AG04449 (cell line): Measurements from ENCODE around the gene SETD1B.

ENCODE experiments used
- CTCF ChIA-PET: fragments of 350-600 bp; formaldehyde crosslinking; extraction: SDS; loops from one replicate; lab custom pipeline; 2021; ENCODE audit warnings: antibody characterized with exemption; lab: Yijun Ruan, JAX
- POLR2A ChIA-PET: fragments of 400-600, 350-600 bp; formaldehyde crosslinking; extraction: SDS; loops from one replicate; lab custom pipeline; 2020; ENCODE audit warnings: antibody characterized with exemption, inconsistent platforms; lab: Yijun Ruan, JAX
- DNase-seq: peaks from one replicate; pipeline ENCODE4 v3.0.0-alpha.2; 2010; ENCODE audit warnings: low read depth, low spot score
- H3K4me3 ChIP-seq: 2 replicates; pipeline ENCODE4 v1.5.1; 2011; ENCODE audit warnings: low read depth, mild to moderate bottlenecking, control low read depth, low read length
- CTCF ChIP-seq: IDR thresholded peaks from one replicate; pipeline ENCODE4 v1.5.1; 2011; ENCODE audit warnings: mild to moderate bottlenecking, moderate library complexity, low read length, control low read depth, inconsistent platforms; ENCODE audit not compliant: insufficient read depth; ENCODE audit errors: missing control alignments

SETD1B gene

GRCh38 chr12:121765573-121765972 lies 38.2 kb upstream of the SETD1B start:
- DNase-seq: no peak
- no peak overlapping the region for H3K4me3 ChIP-seq
- no peak for TF ChIP-seq CTCF
- ChIA-PET POLR2A (interaction anchor here (0.5 kb wide), 1 partner anchor 433 kb away, joined by 3 read pairs; no protein-coding TSS in a partner anchor), CTCF (interaction anchor here (0.6 to 5.0 kb wide), 6 partner anchors 9 to 213 kb away, joined by 3 to 34 read pairs (median 10); partner anchors contain the start of gene RHOF)

- TF ChIP-seq CTCF: no peak
- no peak overlapping the region for H3K4me3 ChIP-seq
- ChIA-PET CTCF (interaction anchor here (0.6 to 5.0 kb wide), 8 partner anchors 8 to 214 kb away, joined by 3 to 34 read pairs (median 10); partner anchors contain the start of gene RHOF), POLR2A (interaction anchor here (0.6 kb wide), 1 partner anchor 20 kb away, joined by 3 read pairs; no protein-coding TSS in a partner anchor)
- no peak for DNase-seq
Observed at GRCh38 chr12:121766290-121767039, 37.3 kb upstream of the SETD1B start.

GRCh38 chr12:121767525-121768016 lies 36.2 kb upstream of the SETD1B start:
- ChIA-PET POLR2A (no interaction called here), CTCF (interaction anchor here (0.6 to 5.0 kb wide), 7 partner anchors 9 to 214 kb away, joined by 3 to 34 read pairs (median 4); partner anchors contain the start of gene RHOF)
- DNase-seq: no peak
- TF ChIP-seq CTCF: no peak
- H3K4me3 ChIP-seq: no peak overlapping the region; the same call in 1 of the 2 replicates

- ChIA-PET CTCF (interaction anchor here (0.6 to 1.9 kb wide), 7 partner anchors 8 to 217 kb away, joined by 3 to 16 read pairs (median 3); partner anchors contain the start of gene RHOF), POLR2A (no interaction called here)
- TF ChIP-seq CTCF: no peak
- H3K4me3 ChIP-seq: no peak overlapping the region
- DNase-seq: no peak
Observed at GRCh38 chr12:121769297-121769830, 34.4 kb upstream of the SETD1B start.

GRCh38 chr12:121769831-121770301 lies 33.9 kb upstream of the SETD1B start:
- POLR2A ChIA-PET: no interaction called here
- no peak for TF ChIP-seq CTCF
- DNase-seq: no peak
- CTCF ChIA-PET: interaction anchor here (0.6 to 1.9 kb wide), 6 partner anchors 8 to 87 kb away, joined by 3 to 16 read pairs (median 4); partner anchors contain the start of gene RHOF
- H3K4me3 ChIP-seq: no peak overlapping the region

GRCh38 chr12:121770388-121770787 lies 33.4 kb upstream of the SETD1B start:
- no peak for DNase-seq
- TF ChIP-seq CTCF: no peak
- H3K4me3 ChIP-seq: no peak overlapping the region
- CTCF ChIA-PET: interaction anchor here (1.0 to 1.9 kb wide), 3 partner anchors 11 to 70 kb away, joined by 3 to 16 read pairs (median 3); partner anchors contain the start of gene RHOF
- POLR2A ChIA-PET: no interaction called here
